ENCODE results near the gene ENOX1. TPM values are rescaled to one million over a fixed set of nuclear protein-coding genes. Genes with fewer than 3 reads are reported as not detected.

Gene ENOX1
- total RNA-seq, 4 donors from 2014 or later = 0.25 to 0.52 (median 0.33) TPM

GRCh38 chr13:43195551-43195950, 591.2 kb downstream of the ENOX1 start:
- no peak for DNase-seq (ENCODE audit: low spot score in 2 of 2)
- no peak overlapping the region for H3K4me3 ChIP-seq
- H3K9me3 ChIP-seq = no peaks in the 10 kb centered on the region
- no peak overlapping the region for H3K27ac ChIP-seq
- no peaks in the 10 kb centered on the region for H3K36me3 ChIP-seq
- 84% methylated on average over 4 of the region's 4 CpGs for WGBS
- peaks cover 5% of the 10 kb centered on the region for H3K4me1 ChIP-seq
- TF ChIP-seq POLR2A (IDR thresholded peaks at IDR 0.05) (no peak), POLR2AphosphoS5 (IDR thresholded peaks at IDR 0.05) (no peak), CTCF (IDR thresholded peaks at IDR 0.05) (no peak), EP300 (IDR thresholded peaks at IDR 0.05) (no peak)
- no peaks in the 10 kb centered on the region for H3K27me3 ChIP-seq

GRCh38 chr13:43195112-43195511, 591.7 kb downstream of the ENOX1 start:
- no peaks in the 10 kb centered on the region for H3K9me3 ChIP-seq
- H3K36me3 ChIP-seq = no peaks in the 10 kb centered on the region
- no peaks in the 10 kb centered on the region for H3K27me3 ChIP-seq
- H3K27ac ChIP-seq = no peak overlapping the region
- no peak for TF ChIP-seq EP300 (IDR thresholded peaks at IDR 0.05)
- no peak for TF ChIP-seq CTCF (IDR thresholded peaks at IDR 0.05)
- no peak for TF ChIP-seq POLR2A (IDR thresholded peaks at IDR 0.05)
- no peak for TF ChIP-seq POLR2AphosphoS5 (IDR thresholded peaks at IDR 0.05)
- peaks cover 5% of the 10 kb centered on the region for H3K4me1 ChIP-seq
- no peak for DNase-seq (ENCODE audit: low spot score in 2 of 2)
- WGBS = 88% methylated on average over 4 of the region's 4 CpGs
- no peak overlapping the region for H3K4me3 ChIP-seq

GRCh38 chr13:43193789-43194420, 592.9 kb downstream of the ENOX1 start:
- Histone ChIP-seq H3K36me3 (no peaks in the 10 kb centered on the region), H3K27me3 (no peaks in the 10 kb centered on the region), H3K27ac (no peak overlapping the region), H3K9me3 (no peaks in the 10 kb centered on the region), H3K4me1 (peaks cover 5% of the 10 kb centered on the region), H3K4me3 (no peak overlapping the region)
- WGBS = 91% methylated on average over 14 of the region's 14 CpGs
- DNase-seq (ENCODE audit: low spot score in 2 of 2) = no peak
- no peak for TF ChIP-seq POLR2AphosphoS5 (IDR thresholded peaks at IDR 0.05)
- TF ChIP-seq POLR2A (IDR thresholded peaks at IDR 0.05) = no peak
- TF ChIP-seq EP300 (IDR thresholded peaks at IDR 0.05) = no peak
- no peak for TF ChIP-seq CTCF (IDR thresholded peaks at IDR 0.05)

- Histone ChIP-seq H3K9me3 (no peaks in the 10 kb centered on the region), H3K36me3 (no peaks in the 10 kb centered on the region), H3K4me3 (no peak overlapping the region), H3K4me1 (peaks cover 4% of the 10 kb centered on the region), H3K27ac (no peak overlapping the region), H3K27me3 (no peaks in the 10 kb centered on the region)
- 83% methylated on average over 1 of the region's 1 CpG for WGBS
- DNase-seq (ENCODE audit: low spot score in 2 of 2) = no peak
- no peak for TF ChIP-seq POLR2AphosphoS5 (IDR thresholded peaks at IDR 0.05)
- TF ChIP-seq EP300 (IDR thresholded peaks at IDR 0.05) = no peak
- no peak for TF ChIP-seq CTCF (IDR thresholded peaks at IDR 0.05)
- TF ChIP-seq POLR2A (IDR thresholded peaks at IDR 0.05) = no peak
Measured at GRCh38 chr13:43191546-43191945, 595.2 kb downstream of the ENOX1 start.

GRCh38 chr13:43185226-43185625, 601.5 kb downstream of the ENOX1 start:
- no peak for DNase-seq (ENCODE audit: low spot score in 2 of 2)
- Histone ChIP-seq H3K4me3 (no peak overlapping the region), H3K27me3 (no peaks in the 10 kb centered on the region), H3K9me3 (no peaks in the 10 kb centered on the region), H3K4me1 (no peaks in the 10 kb centered on the region), H3K27ac (no peak overlapping the region), H3K36me3 (no peaks in the 10 kb centered on the region)
- TF ChIP-seq CTCF (IDR thresholded peaks at IDR 0.05) = no peak
- TF ChIP-seq POLR2AphosphoS5 (IDR thresholded peaks at IDR 0.05) = no peak
- no peak for TF ChIP-seq POLR2A (IDR thresholded peaks at IDR 0.05)
- no peak for TF ChIP-seq EP300 (IDR thresholded peaks at IDR 0.05)
- 87% methylated on average over 2 of the region's 2 CpGs for whole genome bisulfite sequencing
